Tibial nerve (tissue), 4 donors: ENCODE data around the gene P3H3. TPM values are rescaled to one million over a fixed set of nuclear protein-coding genes. Genes with fewer than 3 reads are reported as not detected.

Experiments
- DNase-seq, 2 donors: peaks; one replicate each; pipeline ENCODE4 v3.0.0-alpha.2; 2019; ENCODE audit warnings: low spot score in 2 of 2
- H3K27ac ChIP-seq, 4 donors: fragments of 200-600 bp; sonication (generic) in 3 of 4; one replicate each; pipeline ENCODE4 v1.5.1; 2017 to 2019; ENCODE audit warnings: mild to moderate bottlenecking in 1 of 4
- H3K27me3 ChIP-seq, 2 donors: fragments of 200-600 bp; sonication (generic) in 1 of 2; one replicate each; pipeline versions ENCODE4 v1.5.1 to v1.6.0; 2017 to 2019
- H3K36me3 ChIP-seq, 3 donors: fragments of 200-600 bp; sonication (generic); one replicate each; pipeline ENCODE4 v1.5.1; 2018 to 2019
- H3K4me1 ChIP-seq, 4 donors: fragments of 200-600 bp; sonication (generic) in 3 of 4; one replicate each; pipeline ENCODE4 v1.5.1; 2017 to 2019
- H3K4me3 ChIP-seq, 4 donors: fragments of 200-600 bp; sonication (generic) in 3 of 4; one replicate each; pipeline ENCODE4 v1.5.1; 2017 to 2019; ENCODE audit warnings: mild to moderate bottlenecking in 1 of 4, moderate library complexity in 1 of 4
- H3K9me3 ChIP-seq, 4 donors: fragments of 200-600 bp; sonication (generic) in 3 of 4; one replicate each; pipeline ENCODE4 v1.5.1; 2017 to 2019
- EP300 ChIP-seq, 2 donors: sonication (generic); formaldehyde crosslinking; IDR thresholded peaks; one replicate each; pipeline ENCODE4 v1.6.1; 2017; ENCODE audit warnings: antibody characterized with exemption in 2 of 2, mild to moderate bottlenecking in 1 of 2
- POLR2A ChIP-seq, 2 donors: fragments of 450-650 bp; IDR thresholded peaks; one replicate each; pipeline ENCODE4 v1.6.1; 2017; ENCODE audit warnings: antibody characterized with exemption in 2 of 2, mild to moderate bottlenecking in 2 of 2, moderate library complexity in 2 of 2
- WGBS, 2 donors: methylation state at CpG; one replicate each; pipeline ENCODE4 v1.1.5; 2018; 5-methylcytosine and 5-hydroxymethylcytosine counted together
- total RNA-seq, 4 donors: library from RNA; depleted of rRNA; stranded (reverse); fragments of >200 nt; gene quantifications; one replicate each; pipeline ENCODE4 v1.1.0, GENCODE V29; 2016
- TF ChIP-seq, protein P1 (sequence below), 5 experiments: fragments of 200-600 bp in 3 of 5; fragments of 450-650 bp in 2 of 5; sonication (generic) in 3 of 5; IDR thresholded peaks; one replicate each; pipeline ENCODE4 v1.5.1; 2016 to 2019; ENCODE audit warnings: antibody characterized with exemption in 5 of 5, mild to moderate bottlenecking in 3 of 5, moderate library complexity in 2 of 5

Gene P3H3
- total RNA-seq = 10 to 100 TPM; 14.6 to 45.8 (median 36.4) TPM

GRCh38 chr12:6827982-6828780, at the start of gene P3H3:
Gene P3H3 (plus strand): TSS chr12:6828407. CDS start chr12:6828441, 34 bp downstream.
- WGBS, 2 donors = 1 to 3% methylated on average over 17 to 29 of the region's 60 CpGs
- peak within 1 kb of the TSS; percentile 73 to 95 (median 86) for H3K27ac ChIP-seq
- peaks cover 0 to 16% of the 10 kb centered on the region in 2 donors for H3K27me3 ChIP-seq
- TF ChIP-seq POLR2A (IDR thresholded peaks at IDR 0.05) = peak in 1 of 2 donors; percentile 25
- TF ChIP-seq EP300 (IDR thresholded peaks at IDR 0.05) = no peak
- TF ChIP-seq, protein P1, sequence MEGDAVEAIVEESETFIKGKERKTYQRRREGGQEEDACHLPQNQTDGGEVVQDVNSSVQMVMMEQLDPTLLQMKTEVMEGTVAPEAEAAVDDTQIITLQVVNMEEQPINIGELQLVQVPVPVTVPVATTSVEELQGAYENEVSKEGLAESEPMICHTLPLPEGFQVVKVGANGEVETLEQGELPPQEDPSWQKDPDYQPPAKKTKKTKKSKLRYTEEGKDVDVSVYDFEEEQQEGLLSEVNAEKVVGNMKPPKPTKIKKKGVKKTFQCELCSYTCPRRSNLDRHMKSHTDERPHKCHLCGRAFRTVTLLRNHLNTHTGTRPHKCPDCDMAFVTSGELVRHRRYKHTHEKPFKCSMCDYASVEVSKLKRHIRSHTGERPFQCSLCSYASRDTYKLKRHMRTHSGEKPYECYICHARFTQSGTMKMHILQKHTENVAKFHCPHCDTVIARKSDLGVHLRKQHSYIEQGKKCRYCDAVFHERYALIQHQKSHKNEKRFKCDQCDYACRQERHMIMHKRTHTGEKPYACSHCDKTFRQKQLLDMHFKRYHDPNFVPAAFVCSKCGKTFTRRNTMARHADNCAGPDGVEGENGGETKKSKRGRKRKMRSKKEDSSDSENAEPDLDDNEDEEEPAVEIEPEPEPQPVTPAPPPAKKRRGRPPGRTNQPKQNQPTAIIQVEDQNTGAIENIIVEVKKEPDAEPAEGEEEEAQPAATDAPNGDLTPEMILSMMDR (IDR thresholded peaks at IDR 0.05) = peak in 4 of 5 experiments; percentile 5 to 39 (median 17)
- no peaks in the 10 kb centered on the region for H3K9me3 ChIP-seq
- H3K4me3 ChIP-seq = peak within 1 kb of the TSS; percentile 57 to 92 (median 75)
- peaks cover 0 to 32% (median 0%) of the 10 kb centered on the region in 3 donors for H3K36me3 ChIP-seq
- DNase-seq = no peak
- H3K4me1 ChIP-seq = peaks cover 0 to 42% (median 7%) of the 10 kb centered on the region in 4 donors

DNA sequence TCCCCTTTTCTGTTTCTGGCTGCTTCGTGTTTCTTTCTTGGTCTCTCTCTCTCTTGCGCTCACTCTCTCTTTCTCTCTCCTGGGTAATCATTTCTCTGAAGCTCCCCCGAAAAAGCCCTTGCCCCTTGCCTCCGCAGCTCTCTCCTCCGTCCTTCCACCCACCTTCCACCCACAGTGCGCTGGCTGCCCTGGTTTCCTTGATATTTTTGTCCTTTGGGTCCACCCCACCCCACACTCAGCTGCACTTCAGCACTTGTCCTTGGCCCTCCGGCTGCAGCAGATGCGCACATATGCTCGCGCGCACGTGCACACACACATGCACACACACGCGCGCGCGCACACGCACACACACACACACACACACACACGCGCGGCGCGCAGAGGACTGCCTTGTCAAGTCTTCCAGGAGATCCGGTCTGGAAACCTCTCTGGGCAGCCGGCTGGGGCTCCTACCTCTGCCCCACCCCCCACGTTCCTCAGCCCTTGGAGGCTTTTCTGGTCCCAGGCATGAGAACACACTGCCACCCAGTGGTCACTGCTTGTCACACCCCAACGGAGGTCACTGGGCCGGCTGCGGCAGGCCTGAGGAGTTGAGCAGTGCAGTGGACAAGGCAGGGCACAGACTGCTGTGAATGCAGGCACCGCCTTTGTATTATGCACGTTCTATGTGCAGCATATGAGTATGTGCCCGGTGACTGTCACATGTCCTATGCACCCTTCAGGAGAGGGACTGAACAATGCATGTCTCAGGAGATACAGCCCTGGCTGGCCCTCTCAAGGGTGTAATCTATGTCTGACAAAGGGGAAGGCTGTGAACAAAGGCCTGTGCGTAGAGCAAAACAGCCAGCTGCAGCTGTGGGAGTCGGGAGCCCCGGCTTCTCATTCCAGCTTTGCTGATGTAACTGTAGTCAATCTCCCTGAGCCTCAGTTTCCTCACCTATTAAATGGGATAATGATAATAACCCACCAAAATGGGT, 49.3 kb upstream of the P3H3 start:
- peaks cover 0 to 13% (median 0%) of the 10 kb centered on the region in 3 donors for H3K36me3 ChIP-seq
- H3K27me3 ChIP-seq = no peaks in the 10 kb centered on the region
- H3K27ac ChIP-seq = peak overlapping the region; percentile 50 to 70 (median 54)
- 4 to 5% methylated on average over 32 to 33 of the region's 35 CpGs for WGBS, 2 donors
- TF ChIP-seq EP300 (IDR thresholded peaks at IDR 0.05) (peak; percentile 70 to 80), POLR2A (IDR thresholded peaks at IDR 0.05) (peak in 1 of 2 donors; percentile 14)
- TF ChIP-seq, protein P1 (IDR thresholded peaks at IDR 0.05) = peak; percentile 92 to 99 (median 96)
- peaks cover 0 to 20% (median 4%) of the 10 kb centered on the region in 4 donors for H3K4me1 ChIP-seq
- DNase-seq = peak; percentile 91 to 97
- no peaks in the 10 kb centered on the region for H3K9me3 ChIP-seq
- peak overlapping the region; percentile 24 to 45 (median 38) for H3K4me3 ChIP-seq

DNA sequence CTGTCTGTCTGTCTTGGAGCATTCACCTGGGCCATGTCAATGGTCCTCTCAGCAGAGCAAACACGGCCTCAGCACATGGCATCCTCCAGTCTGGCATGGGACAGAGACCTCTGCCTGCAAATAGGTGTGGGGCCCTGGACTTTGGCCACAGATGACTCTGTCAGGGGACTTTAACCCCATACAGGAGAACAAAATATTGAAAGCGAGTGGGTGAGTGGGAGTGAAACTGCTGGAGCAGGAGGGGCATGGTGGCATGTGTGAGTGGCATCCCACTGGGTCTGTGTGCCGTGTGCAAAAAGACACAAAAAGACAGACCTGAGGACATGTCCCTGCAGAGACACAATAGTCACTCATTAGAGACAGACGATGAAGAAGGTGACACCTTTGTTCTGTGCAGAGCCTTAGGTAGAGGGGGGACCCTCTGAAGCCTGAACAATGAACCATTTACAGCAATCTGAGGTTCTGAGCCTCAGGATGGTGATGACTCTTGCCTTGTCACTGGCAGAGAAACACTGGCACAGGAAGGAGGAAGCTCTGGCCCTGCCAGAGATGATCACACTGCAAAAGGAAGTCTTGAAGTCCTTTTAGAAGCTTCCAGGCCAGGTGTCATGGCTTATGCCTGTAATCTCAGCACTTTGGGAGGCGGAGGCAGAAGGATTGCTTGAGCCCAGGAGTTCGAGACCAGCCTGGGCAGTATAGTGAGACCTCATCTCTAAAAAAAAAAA, 48.3 kb upstream of the P3H3 start:
- TF ChIP-seq, protein P1 (IDR thresholded peaks at IDR 0.05) = no peak
- TF ChIP-seq EP300 (IDR thresholded peaks at IDR 0.05) = no peak
- no peak for TF ChIP-seq POLR2A (IDR thresholded peaks at IDR 0.05)
- WGBS, 2 donors = 84 to 92% methylated on average over 5 to 6 of the region's 6 CpGs
- H3K36me3 ChIP-seq = peaks cover 0 to 8% (median 0%) of the 10 kb centered on the region in 3 donors
- peaks cover 0 to 17% (median 4%) of the 10 kb centered on the region in 4 donors for H3K4me1 ChIP-seq
- no peaks in the 10 kb centered on the region for H3K9me3 ChIP-seq
- no peak overlapping the region for H3K4me3 ChIP-seq
- H3K27ac ChIP-seq = peak overlapping the region in 1 of 4 donors; percentile 70
- DNase-seq = no peak
- no peaks in the 10 kb centered on the region for H3K27me3 ChIP-seq

DNA sequence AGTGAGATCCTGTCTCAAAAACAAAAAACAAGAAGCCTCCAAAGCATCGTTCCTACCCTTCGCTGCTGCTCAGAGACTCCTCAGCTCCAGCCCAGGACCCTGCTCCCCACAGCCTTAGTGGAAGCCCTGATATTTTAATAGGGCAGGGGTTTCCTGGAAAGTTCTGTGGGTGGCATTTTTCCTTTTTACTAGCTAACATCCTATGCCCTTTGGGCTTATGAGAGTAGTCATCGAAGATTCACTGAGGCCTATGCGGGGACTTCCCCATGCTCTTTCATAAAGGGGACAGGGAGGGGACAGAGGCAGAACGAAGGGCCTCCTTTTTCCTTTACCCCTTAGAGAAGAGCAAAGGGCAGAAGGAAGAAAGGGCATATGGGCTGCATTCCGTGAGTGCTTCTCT, 47.6 kb upstream of the P3H3 start:
- Histone ChIP-seq H3K4me1 (peaks cover 0 to 17% (median 4%) of the 10 kb centered on the region in 4 donors), H3K36me3 (peaks cover 0 to 1% (median 0%) of the 10 kb centered on the region in 3 donors), H3K27ac (no peak overlapping the region), H3K27me3 (no peaks in the 10 kb centered on the region), H3K9me3 (no peaks in the 10 kb centered on the region), H3K4me3 (no peak overlapping the region)
- TF ChIP-seq, protein P1 (IDR thresholded peaks at IDR 0.05) = no peak
- no peak for TF ChIP-seq EP300 (IDR thresholded peaks at IDR 0.05)
- no peak for TF ChIP-seq POLR2A (IDR thresholded peaks at IDR 0.05)
- 62 to 79% methylated on average over 6 of the region's 6 CpGs for WGBS, 2 donors
- no peak for DNase-seq
